VCaP (cell line): ENCODE results near the gene WDR33.

Experiments used
- H3K27ac ChIP-seq: fragments of 450-650 bp; 2 replicates; pipeline ENCODE4 v1.5.1; 2017
- CTCF ChIP-seq: fragments of 450-650 bp; conservative IDR thresholded peaks from 2 replicates; pipeline ENCODE4 v1.5.1; 2017; ENCODE audit warnings: mild to moderate bottlenecking, moderate library complexity

The WDR33 gene

GRCh38 chr2:127702395-127703009, 108.5 kb downstream of the WDR33 start:
- H3K27ac ChIP-seq, result peak overlapping the region; percentile 98
- no peak for TF ChIP-seq CTCF

GRCh38 chr2:127701651-127702394, 109.1 kb downstream of the WDR33 start:
- peak overlapping the region; percentile 98 for H3K27ac ChIP-seq
- peak; percentile 33 for TF ChIP-seq CTCF

GRCh38 chr2:127701193-127701650, 109.7 kb downstream of the WDR33 start, which contains the start of gene SFT2D3:
SFT2D3 (plus strand) TSS chr2:127701497; CDS start chr2:127701529, 32 bp downstream.
- no peak for TF ChIP-seq CTCF
- H3K27ac ChIP-seq, result peak within 1 kb of the TSS; percentile 98

GRCh38 chr2:127700527-127701192, 110.3 kb downstream of the WDR33 start:
- no peak for TF ChIP-seq CTCF

GRCh38 chr2:127698553-127699355, 112.2 kb downstream of the WDR33 start:
- no peak overlapping the region for H3K27ac ChIP-seq
- no peak for TF ChIP-seq CTCF

More at GRCh38 chr2:127700527-127701192, 110.3 kb downstream of the WDR33 start:
- peak overlapping the region; percentile 98 for H3K27ac ChIP-seq

- no peak overlapping the region for H3K27ac ChIP-seq
- no peak for TF ChIP-seq CTCF
Measured at GRCh38 chr2:127697482-127698180, 113.3 kb downstream of the WDR33 start.
